ENCODE results near the gene CBLB. TPM values are rescaled to one million over a fixed set of nuclear protein-coding genes. Genes with fewer than 3 reads are reported as not detected.

CBLB gene
- total and polyA plus RNA-seq, 9 of the 15 experiments (the other 6 are each of a cell fraction or from before 2014, with no cell fraction given) = 1.8 to 8.1 (median 5.3) TPM

- TF ChIP-seq MAFF (IDR thresholded peaks at IDR 0.05; ENCODE audit: low read length) (peak; percentile 10; the same call in 1 of the 2 replicates), ZFX (CRISPR knock-in tag; IDR thresholded peaks at IDR 0.05) (no peak), PTTG1 (tag; IDR thresholded peaks at IDR 0.05; ENCODE audit: low read depth) (no peak), DPF2 (IDR thresholded peaks at IDR 0.05) (peak; percentile 56; the same call in 1 of the 2 replicates), SNAPC5 (CRISPR knock-in tag; IDR thresholded peaks at IDR 0.05) (no peak), THRAP3 (IDR thresholded peaks at IDR 0.05; ENCODE audit: borderline replicate concordance) (no peak), ARID1B (IDR thresholded peaks at IDR 0.05) (peak; percentile 28; the same call in 1 of the 2 replicates), MAFG (tag; conservative IDR thresholded peaks at IDR 0.05) (peak; percentile 71), RERE (CRISPR knock-in tag; IDR thresholded peaks at IDR 0.05; ENCODE audit: borderline replicate concordance) (no peak), ARNT (IDR thresholded peaks at IDR 0.05) (no peak), RBM25 (IDR thresholded peaks at IDR 0.05; ENCODE audit: low read depth, low read length, severe bottlenecking) (no peak), BCOR (IDR thresholded peaks at IDR 0.05) (no peak), NFIC (IDR thresholded peaks at IDR 0.05) (peak; percentile 35; the same call in 1 of the 2 replicates), DEAF1 (CRISPR knock-in tag; IDR thresholded peaks at IDR 0.05) (no peak), ATF3 (IDR thresholded peaks at IDR 0.05) (peak; percentile 75), ATF3 (CRISPR knock-in tag; conservative IDR thresholded peaks at IDR 0.05) (no peak)
Observed at GRCh38 chr3:105806359-105806758, 62.5 kb downstream of the CBLB start (continued).

Data from K562 (cell line).